Jurkat, Clone E6-1 (cell line): Measurements from ENCODE around the gene HOXA11.

ENCODE experiments used
- DNase-seq: peaks from one replicate; pipeline ENCODE4 v3.0.0-alpha.2; 2011; ENCODE audit warnings: low read depth, low spot score
- H3K4me3 ChIP-seq: 2 replicates; pipeline ENCODE4 v1.5.1; 2011; ENCODE audit warnings: mild to moderate bottlenecking, low read length, control low read depth, moderate library complexity

Gene HOXA11

DNA sequence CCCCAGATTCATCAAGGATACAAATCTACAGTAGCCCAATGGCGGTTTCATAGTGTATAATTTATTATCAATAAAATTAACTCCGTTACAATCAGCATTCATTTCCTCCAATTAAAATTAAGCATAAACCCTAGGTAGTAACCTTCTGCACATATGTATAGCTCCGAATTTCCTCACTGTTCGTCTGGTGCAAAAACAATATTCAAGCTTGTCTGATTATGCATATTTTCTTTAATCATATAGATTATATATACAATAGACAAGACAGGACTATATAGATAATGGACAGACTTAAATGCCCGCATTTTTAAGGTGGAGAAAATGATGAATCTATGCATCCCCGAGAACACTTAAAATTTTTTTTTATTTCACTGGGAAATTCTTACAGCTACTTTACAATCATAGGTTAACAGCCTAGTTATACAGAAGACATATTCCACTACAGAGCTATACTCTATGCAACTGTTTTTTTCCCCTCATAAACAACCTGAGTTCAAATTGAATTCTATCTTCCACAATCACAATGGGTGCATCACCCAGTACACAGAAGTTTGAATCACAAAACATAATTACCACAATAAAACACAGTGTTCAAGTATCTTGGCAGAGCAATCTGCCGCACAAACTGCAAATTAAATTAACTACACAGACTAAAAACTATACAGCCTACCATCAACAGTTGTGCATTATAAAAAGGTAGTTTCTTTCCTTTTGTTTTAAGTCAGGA, 22.3 kb downstream of the HOXA11 start:
- no peak for DNase-seq
- H3K4me3 ChIP-seq: no peak overlapping the region

DNA sequence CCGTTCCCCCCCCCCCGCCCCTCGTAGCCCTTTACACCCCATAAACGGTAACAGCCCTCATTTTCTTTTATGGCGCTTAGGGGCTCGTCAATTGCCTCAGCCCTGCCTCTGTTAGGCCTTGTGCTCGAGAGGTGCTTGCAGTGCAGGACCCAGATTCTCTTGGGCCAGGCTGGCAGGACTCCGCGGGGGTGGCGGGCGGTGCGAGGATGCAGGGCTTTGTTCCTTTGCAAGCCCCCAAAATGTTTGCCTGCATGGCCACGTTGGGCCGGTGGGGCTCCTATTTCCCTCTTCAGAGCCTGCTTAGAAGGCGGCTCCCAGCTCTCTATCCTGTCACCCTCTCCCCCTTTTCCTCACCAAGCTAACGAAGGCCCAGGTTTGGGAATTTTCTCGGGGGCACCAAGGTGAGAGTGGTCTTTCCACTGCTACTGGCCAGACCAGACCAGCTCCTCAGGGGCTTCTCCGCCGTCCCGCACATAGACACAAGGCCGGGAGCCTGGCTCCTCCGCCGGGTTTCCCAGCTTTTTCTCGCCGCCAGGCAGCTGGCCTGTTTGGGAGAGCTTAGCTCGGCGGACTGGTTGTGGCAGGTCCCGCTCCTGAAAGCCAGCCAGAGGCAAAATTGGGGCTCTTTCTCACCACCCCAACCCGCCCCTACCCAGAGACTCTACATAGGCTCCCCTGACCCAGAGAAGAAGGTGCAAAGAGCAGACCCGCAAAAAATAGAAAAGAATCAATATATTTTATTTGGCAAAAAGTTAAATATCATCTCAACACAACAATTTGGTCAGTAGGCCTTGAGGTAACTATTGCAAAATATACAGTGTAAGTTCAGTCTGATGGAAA, 23.1 kb downstream of the HOXA11 start:
- H3K4me3 ChIP-seq: no peak overlapping the region
- DNase-seq: no peak

DNA sequence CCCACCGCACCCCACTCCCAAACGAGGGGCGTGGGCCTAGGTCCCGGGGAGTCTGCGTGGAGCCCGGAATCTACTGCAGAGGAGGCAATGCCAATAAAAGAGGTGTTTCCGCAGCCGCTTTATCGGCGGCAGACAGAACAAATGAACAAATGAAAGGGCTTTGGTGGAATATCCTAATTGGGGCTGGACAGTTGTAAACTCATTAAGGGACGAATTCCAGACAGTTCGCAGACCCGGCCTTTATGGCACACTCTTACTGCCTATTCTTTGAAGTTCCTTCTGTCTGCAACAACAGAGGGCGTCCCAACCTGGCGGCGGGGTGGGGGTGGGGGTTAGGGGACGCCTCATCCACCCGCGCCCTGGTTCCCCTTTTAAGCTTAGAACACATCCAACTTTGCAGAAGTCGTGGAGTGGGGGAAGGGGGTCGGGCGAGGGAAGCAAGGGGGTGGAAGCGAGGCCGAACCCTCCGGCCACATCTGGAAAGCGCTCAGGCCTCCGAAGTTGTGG, 23.8 kb downstream of the HOXA11 start:
- peak overlapping the region; percentile 67 for H3K4me3 ChIP-seq
- DNase-seq: no peak

DNA sequence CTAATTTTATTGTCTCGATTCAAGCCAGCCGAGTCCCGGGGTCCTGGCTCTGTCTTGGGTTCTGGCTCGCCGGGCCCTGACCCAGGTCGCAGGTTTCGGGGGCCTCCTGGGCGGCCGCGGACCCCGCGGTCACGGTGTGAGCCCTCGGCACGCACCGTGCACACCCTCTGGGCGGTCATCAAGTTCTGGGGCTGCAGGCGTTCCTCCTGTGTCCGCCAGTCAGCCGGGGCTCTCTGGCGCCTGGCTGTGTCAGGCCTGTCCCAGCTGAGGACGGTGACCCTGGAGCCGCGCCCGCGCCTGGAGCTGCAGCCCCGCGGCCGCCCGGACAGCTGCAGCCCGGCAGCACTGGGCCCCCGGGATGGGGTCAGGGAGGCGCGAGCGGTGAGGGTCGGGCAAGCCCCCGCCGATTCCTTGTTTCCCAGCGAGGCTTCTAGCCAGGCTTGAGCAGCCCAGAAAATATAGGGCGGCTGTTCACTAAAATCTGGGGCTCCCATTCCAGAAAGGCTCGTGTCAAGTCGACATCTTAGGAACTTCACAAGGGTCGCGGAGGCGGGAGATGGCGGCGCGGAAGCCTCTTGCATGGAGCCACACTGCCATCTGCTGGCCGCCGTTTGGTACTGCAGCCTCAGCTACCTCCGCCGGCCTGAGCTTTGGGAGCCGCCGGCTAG, 24.4 kb downstream of the HOXA11 start:
- H3K4me3 ChIP-seq: peak overlapping the region; percentile 67
- peak; percentile 83 for DNase-seq

DNA sequence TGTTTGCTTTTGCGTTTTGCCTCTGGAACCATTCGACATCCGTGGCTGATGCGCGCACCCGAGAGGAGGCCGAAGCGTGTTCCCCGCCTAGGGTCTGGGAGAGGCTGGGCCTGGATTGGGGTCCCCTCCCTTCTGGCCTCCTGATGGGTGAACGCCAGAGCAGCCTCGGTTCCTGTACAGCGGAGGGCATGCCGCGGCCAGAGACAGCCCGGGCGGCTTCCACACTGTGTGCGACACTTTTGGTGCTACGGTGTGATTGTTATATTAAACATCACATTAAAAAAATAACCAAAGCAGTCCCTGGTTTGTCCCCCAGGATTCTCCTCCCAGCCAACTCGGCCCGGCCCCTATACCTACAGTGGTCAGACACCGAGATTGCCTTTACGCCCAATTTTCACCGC, 24.9 kb downstream of the HOXA11 start:
- peak overlapping the region; percentile 67 for H3K4me3 ChIP-seq
- DNase-seq: no peak

DNA sequence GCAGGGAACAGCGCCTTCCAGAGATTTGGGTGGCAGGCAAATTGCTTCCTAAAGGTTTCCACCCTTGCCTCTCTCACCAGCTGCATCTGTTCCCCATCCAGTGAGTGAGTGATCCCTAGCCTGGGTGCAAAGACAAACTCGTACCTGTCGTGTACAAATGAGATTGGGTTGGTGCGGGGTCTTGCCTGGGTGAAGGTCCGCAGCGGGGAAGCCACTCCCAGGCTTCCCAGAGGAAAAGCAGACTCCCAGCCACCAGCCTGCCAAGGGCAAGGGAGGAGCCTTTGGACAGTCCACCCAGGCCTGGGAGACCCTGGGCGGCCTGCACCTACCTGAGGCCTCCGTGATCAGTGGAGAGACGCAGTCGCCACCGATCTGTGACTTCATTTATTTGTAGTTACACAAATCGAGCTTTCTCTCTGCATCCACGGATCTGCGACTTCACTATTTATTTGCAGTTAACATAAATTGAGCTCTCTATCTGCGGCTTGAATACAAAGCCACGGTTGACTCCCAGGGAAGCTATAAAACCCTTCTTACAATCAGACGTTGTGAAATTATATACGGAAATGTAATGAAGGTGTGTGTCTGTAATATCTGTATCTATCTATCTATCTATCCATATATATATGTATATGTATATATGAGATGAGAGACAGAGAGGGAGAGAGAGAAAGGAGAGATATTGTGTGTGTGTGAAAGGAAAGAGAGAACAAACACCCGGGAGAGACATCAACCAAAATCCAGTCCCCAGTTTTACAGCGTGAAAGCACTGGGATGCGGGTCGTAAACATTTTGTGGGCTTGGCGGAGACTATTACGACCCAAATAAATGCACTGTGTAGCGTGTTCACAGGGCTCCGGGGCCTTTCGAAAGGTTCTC, 25.5 kb downstream of the HOXA11 start:
- DNase-seq: no peak
- no peak overlapping the region for H3K4me3 ChIP-seq

DNA sequence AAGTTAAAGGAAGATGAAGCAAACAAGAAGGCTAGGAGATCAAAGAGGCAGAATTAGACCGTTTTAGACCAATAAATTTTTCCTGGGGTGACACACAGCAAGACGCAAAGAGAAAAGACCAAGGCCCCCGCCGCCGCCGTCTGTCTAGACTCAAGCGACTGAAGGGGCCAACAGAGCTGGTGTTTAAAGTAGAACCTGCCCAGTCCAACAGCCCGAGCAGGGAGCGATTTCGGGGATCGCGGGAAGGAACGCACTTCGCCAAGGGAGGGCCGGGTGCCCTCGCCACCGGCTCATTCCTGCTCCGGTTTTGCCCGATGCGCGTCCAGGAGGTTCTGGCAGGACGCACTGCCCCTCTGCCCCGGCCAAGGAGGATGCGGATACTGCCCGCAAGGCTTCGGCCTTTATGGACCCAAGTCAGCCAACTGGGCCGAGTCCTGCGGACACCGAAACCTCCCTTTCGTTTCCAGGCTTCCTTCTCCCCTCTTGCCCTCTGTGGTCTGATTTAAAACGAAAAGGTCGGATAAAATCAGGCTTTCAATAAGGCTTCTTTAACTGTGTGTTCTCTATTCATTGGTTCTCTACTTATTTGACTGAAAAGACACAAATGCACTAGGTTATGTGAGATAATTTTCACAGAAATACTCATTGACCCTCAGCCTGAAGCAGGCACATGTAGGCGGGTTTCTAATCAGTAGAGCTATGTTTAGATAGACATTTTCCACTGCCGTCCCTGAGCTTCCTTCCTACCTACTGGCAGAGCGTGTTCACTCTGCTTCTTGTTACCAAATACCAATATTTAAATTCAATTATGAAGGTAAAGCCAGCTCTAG, 26.4 kb downstream of the HOXA11 start:
- no peak for DNase-seq
- no peak overlapping the region for H3K4me3 ChIP-seq

DNA sequence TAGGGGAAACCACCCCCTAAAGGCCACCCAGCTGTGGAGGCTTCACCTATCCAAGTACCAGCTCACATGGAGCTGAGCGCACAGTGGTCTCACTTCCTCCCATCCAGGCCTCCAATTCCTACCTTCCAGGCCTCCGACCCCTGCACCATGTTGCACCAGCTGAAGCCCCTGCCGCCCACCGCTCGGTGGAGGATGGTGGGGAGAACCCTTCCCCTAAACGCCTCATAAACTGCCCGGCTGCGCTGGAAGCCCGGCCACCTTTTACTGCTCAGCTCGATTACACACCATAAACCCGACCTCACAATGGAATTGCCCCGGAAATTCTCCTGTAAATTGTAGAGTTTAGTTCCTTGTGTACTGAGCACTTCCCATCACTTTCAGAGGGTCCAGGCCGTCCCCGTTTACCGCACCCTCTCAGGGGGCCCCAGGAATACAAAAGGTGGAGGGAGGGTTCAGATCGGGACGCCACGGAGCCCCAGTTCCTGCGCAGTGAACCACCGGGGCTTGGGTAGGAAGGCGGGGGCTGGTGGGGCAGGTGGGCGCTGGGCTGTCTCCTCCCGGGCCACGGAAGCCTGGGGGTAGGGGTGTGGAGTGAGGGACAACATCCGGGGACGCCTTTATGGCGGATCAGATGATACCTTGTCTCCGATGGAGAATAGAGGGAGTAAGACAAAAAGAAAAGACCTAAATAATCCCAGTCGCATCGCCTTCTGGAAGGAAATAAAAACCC, 27.2 kb downstream of the HOXA11 start:
- H3K4me3 ChIP-seq: no peak overlapping the region
- DNase-seq: no peak

DNA sequence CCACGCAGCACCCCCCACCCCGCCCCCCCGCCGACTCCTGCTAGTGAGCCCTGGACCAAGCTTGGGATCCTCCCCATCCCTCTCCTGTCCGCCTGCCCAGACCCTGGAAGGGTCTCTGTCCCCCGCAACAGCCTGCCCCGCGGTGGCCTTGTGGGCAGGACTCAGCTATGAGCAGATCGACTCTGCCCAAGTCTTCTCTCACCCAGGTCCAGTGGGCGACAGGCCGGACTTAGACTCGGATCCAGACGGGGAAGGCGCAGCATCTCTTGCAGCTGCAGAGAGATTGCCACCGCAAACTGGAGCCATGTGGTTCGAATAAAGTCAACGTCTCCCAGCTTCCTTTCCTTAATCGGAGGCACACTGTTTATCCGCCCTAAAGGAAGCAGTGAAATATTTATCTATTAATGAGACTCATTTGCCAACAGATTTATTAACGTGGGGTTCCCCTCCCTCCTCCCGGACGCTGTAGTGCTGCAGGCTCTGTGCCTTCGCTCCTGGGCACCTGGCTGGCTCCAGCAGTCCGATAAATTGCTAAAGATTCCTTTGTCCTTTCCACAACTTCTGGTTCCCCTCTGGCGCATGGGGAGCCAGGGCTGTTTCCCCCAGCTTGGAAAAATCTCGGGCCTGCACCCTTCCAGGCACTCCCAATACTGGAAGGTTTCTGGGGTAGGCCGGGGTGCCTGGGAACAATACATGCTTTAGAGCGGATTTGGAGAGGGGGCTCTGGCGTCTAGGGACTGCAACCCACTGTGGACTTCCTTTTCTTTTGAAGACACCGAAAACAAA, 27.9 kb downstream of the HOXA11 start:
- DNase-seq: no peak
- H3K4me3 ChIP-seq: peak overlapping the region; percentile 65

DNA sequence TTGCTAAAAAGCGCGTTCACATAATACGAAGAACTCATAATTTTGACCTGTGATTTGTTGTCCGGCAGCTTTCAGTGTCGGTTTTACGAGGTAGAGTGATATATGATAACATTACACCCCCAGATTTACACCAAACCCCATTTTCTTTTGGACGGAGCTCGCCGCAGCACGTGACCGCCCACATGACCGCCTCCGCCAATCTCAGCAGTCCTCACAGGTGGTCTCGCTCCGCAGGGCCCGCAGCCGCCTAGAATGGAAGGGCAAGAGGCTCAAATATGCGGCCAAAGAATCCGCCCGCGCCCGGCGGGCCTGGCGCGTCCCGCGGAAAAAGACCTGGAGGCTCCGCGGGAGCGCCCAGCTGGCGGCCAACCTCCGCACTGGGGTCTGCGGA, 28.5 kb downstream of the HOXA11 start, which contains the start of gene HOXA7:
Gene HOXA7 (minus strand): TSS at position 168 of the 391 bp plus-strand sequence. CDS start 130 bp downstream, at position 38.
- peak within 1 kb of the TSS; percentile 65 for H3K4me3 ChIP-seq
- DNase-seq: peak; percentile 42

DNA sequence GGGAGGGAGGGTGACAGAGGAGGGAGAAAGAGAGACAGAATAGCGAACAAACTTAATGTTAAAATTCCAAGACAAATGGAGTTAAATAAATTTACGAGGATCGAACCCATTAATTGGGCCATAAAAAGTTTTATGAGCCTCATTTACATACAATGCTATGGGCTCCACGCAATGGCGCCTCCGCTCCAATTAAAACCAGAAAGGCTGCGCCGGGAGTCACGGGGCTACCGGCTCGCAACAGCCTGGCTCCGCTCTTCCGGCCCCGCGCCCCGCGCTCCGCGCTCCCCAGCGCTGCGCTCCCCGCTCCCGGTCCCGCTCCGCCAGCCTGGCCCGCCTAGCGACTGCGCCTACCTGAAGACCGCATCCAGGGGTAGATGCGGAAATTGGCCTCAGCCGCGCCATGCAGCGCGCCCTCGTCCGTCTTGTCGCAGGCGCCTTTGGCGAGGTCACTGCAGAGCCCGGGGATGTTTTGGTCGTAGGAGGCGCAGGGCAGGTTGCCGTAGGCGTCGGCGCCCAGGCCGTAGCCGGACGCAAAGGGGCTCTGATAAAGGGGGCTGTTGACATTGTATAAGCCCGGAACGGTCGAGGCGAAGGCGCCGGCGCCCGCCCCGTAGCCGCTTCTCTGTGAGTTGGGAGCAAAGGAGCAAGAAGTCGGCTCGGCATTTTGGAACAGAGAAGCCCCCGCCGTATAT, 29.1 kb downstream of the HOXA11 start:
- peak; percentile 29 for DNase-seq
- H3K4me3 ChIP-seq: peak overlapping the region; percentile 65

DNA sequence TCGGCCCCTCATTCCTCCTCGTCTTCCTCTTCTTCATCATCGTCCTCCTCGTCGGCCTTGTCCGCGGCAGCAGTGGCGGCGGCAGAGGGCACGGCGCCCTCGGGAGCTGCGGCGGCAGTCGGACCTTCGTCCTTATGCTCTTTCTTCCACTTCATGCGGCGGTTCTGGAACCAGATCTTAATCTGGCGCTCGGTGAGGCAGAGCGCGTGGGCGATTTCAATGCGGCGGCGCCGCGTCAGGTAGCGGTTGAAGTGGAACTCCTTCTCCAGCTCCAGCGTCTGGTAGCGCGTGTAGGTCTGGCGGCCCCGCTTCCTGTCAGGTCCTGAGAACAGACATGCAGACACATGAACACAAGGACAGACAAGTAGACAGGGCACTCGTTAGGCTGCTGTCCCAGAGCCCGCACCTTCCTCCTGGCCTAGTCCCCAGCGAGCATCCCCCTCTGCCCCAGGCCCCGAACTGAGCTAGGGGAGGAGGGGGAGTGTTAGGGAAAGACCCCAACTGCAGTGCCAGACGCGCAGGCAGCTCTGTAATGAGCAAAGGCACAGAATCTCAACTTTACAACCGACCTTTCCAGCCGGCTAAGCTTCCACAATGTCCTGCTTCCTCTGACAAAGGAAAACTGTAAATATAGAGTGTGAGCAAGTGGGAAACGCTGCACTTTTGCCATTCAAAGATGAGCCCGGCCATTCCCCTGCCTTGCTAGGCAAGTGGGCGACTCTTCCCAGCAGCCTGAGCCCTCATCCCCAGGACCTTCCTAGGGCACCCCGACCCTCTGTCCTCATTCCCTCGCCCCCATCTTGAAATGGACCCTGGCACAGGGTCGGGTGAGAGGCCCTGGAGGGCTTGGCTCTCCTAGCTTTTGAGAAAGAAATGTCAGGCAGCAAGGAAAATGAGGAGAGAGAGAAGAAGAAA, 29.9 kb downstream of the HOXA11 start:
- peak overlapping the region; percentile 65 for H3K4me3 ChIP-seq
- no peak for DNase-seq

DNA sequence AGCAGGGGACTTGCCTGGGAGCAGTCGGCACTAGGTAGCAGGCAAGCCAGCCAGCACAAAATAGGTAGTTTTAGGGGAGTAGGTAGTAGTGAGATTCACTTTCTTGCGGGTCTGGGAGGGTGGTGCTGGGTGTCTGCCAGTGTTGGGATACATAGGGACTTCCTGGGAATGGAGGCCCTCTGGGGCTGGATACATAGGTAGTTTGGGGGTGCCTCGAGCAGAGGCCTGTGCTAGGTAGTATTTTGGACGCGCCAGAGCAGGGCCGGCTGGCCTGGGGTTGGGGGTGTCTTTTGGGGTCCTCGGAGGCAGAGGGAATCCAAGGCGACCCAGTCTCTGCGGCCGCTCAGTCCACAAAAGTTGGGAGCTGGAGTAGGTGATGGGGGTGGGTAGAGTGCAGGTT, 30.7 kb downstream of the HOXA11 start:
- no peak for DNase-seq
- H3K4me3 ChIP-seq: no peak overlapping the region

DNA sequence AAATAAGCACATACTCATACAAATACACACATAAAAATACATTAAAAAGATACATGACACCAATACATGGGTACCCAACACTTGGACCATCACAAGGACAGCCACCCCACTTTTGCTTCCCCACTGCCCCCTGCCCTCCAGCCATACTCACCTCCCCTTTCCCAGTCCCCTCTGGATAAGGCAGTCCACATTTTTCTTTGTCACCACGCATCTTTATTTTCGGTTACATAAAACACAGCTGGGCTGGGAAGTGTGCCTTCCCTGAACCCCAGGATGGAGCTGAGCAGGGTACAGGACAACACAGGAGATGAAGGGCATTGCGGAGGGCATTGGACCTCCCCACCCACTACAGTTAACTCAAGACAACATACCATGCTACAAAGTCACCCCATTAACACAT, 31.5 kb downstream of the HOXA11 start:
- DNase-seq: no peak

DNA sequence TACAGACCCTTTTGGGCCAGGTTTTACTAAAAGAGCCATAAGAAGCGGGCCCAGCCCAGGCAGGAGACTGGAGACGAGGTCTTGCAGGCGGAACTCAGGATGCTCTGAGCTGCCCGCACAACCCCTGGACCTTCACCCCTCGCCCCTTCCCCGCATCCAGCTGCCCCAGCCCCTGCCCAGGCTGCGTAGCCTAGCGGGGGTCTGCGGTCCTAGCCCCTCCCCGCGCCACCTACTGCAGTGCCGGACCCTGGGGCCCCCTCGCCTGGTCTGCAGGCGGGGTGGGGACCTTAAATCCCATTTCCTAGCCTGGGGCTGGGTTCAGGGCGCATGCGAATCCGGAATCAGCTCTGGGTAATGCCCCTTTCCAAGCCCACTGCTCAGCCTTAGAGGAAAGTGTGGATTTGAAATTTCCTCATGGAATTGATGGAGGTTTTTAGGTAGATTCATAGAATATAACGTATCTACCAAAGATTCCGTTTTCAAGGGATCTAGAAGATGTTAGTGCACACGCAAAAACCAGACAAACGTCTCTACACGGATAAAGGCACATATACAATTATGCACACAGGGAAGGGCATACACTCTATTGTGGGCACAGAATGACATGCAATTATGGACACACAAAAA, 32.1 kb downstream of the HOXA11 start:
- no peak for DNase-seq
- H3K4me3 ChIP-seq: no peak overlapping the region

More for the DNA sequence above, 31.5 kb downstream of the HOXA11 start:
- no peak overlapping the region for H3K4me3 ChIP-seq
